ENCODE data around the gene PTPRM. TPM values are rescaled to one million over a fixed set of nuclear protein-coding genes. Genes with fewer than 3 reads are reported as not detected.

The PTPRM gene
- total RNA-seq, 1 experiment from 2014 or later, result 6.2 TPM

- H2BK20ac ChIP-seq (ENCODE audit: low read depth, low read length, poor library complexity, severe bottlenecking), result no peak overlapping the region
- H3K27ac ChIP-seq (ENCODE audit: insufficient read length, low read depth, low read length), result no peak overlapping the region
- no peak overlapping the region for H3K14ac ChIP-seq (ENCODE audit: insufficient read depth, low read length)
- no peak overlapping the region for H3K9ac ChIP-seq (ENCODE audit: extremely low read depth, insufficient read length, low read length)
- TF ChIP-seq CTCF (conservative IDR thresholded peaks at IDR 0.05), result no peak; the same call in 2 of the 3 replicates
- H3K4ac ChIP-seq (ENCODE audit: low read depth, low read length), result no peak overlapping the region
- H3K4me2 ChIP-seq (ENCODE audit: insufficient read depth, insufficient read length, low read length), result no peak overlapping the region
- no peak overlapping the region for H2AFZ ChIP-seq (ENCODE audit: low read length)
- no peak overlapping the region for H3K18ac ChIP-seq (ENCODE audit: insufficient read length, low read depth, low read length)
- no peaks in the 10 kb centered on the region for H3K27me3 ChIP-seq (ENCODE audit: insufficient read depth, low read length)
- H2BK120ac ChIP-seq (ENCODE audit: low read depth, low read length, poor library complexity, severe bottlenecking), result no peak overlapping the region
- H2BK12ac ChIP-seq (ENCODE audit: insufficient read length, low read depth, low read length), result no peak overlapping the region
- DNase-seq, result peak; percentile 47
- H3K4me1 ChIP-seq (ENCODE audit: insufficient read depth, low read length), result no peaks in the 10 kb centered on the region; the same call in none of the 2 replicates
- H3K79me2 ChIP-seq (ENCODE audit: insufficient read depth, low read length), result no peaks in the 10 kb centered on the region
- no peaks in the 10 kb centered on the region for H3K9me3 Mint-ChIP-seq
- H3K79me1 ChIP-seq (ENCODE audit: insufficient read depth, low read depth, low read length, poor library complexity, severe bottlenecking), result no peaks in the 10 kb centered on the region
- no peak overlapping the region for H2BK5ac ChIP-seq (ENCODE audit: insufficient read length, low read length)
- H3K56ac ChIP-seq (ENCODE audit: insufficient read length, low read depth, low read length), result no peak overlapping the region
- H3K27me3 Mint-ChIP-seq (ENCODE audit: low read depth), result no peaks in the 10 kb centered on the region
- no peak overlapping the region for H4K5ac ChIP-seq (ENCODE audit: insufficient read length, low read depth, low read length)
- no peak overlapping the region for H3K23ac ChIP-seq (ENCODE audit: insufficient read length, low read depth, low read length)
- no peak overlapping the region for H4K8ac ChIP-seq (replicated peaks; ENCODE audit: insufficient read length, low read depth, low read length)
- no peaks in the 10 kb centered on the region for H3K23me2 ChIP-seq (ENCODE audit: insufficient read length, low read depth, low read length, poor library complexity, severe bottlenecking)
- WGBS (ENCODE audit: extremely low coverage, insufficient read length, low lambda C conversion rate), result no CpG with 5 or more reads among the region's 6 CpGs
- H3T11ph ChIP-seq (ENCODE audit: low read length), result no peak overlapping the region
- H3K4me1 Mint-ChIP-seq, result peaks cover 20 to 21% of the 10 kb centered on the region in 2 experiments
- no peak overlapping the region for H2BK15ac ChIP-seq (ENCODE audit: low read depth, low read length)
- H3K36me3 Mint-ChIP-seq (ENCODE audit: insufficient read depth in 1 of 3, low read depth in 3 of 3), result no peaks in the 10 kb centered on the region; a peak in 1 of 7 replicates
- no peaks in the 10 kb centered on the region for H4K20me1 ChIP-seq (ENCODE audit: control insufficient read depth, insufficient read depth, insufficient read length)
- H3K27ac Mint-ChIP-seq, result no peak overlapping the region
- H3K9me3 ChIP-seq (ENCODE audit: control insufficient read depth, low read depth, low read length), result no peaks in the 10 kb centered on the region
- H2AK5ac ChIP-seq (ENCODE audit: insufficient read length, low read length), result no peak overlapping the region
- no peak overlapping the region for H4K91ac ChIP-seq (ENCODE audit: insufficient read length, low read depth, low read length)
- no peak overlapping the region for H3K4me3 Mint-ChIP-seq
These were observed 792.0 kb downstream of the PTPRM start for GRCh38 chr18:8359076-8359475.
